Measurements from ENCODE around the gene MEGF8.

MEGF8 gene

GRCh38 chr19:42287827-42288107, 37.7 kb upstream of the MEGF8 start:
- TF ChIP-seq CTCF (IDR thresholded peaks at IDR 0.05), result no peak
- H3K27ac ChIP-seq, result no peak overlapping the region
- no peak for DNase-seq (ENCODE audit: low spot score)
- no peak overlapping the region for H3K4me3 ChIP-seq

- no peak overlapping the region for H3K4me3 ChIP-seq
- H3K27ac ChIP-seq, result no peak overlapping the region
- no peak for TF ChIP-seq CTCF (IDR thresholded peaks at IDR 0.05)
- DNase-seq (ENCODE audit: low spot score), result no peak
Measured at GRCh38 chr19:42288387-42288786, 37.0 kb upstream of the MEGF8 start.

- H3K4me3 ChIP-seq, result no peak overlapping the region
- no peak overlapping the region for H3K27ac ChIP-seq
- no peak for TF ChIP-seq CTCF (IDR thresholded peaks at IDR 0.05)
- DNase-seq (ENCODE audit: low spot score), result no peak
Measured at GRCh38 chr19:42288881-42289555, 36.4 kb upstream of the MEGF8 start.

GRCh38 chr19:42289556-42290041, 35.8 kb upstream of the MEGF8 start:
- Histone ChIP-seq H3K4me3 (no peak overlapping the region), H3K27ac (no peak overlapping the region)
- no peak for DNase-seq (ENCODE audit: low spot score)
- no peak for TF ChIP-seq CTCF (IDR thresholded peaks at IDR 0.05)

DNA sequence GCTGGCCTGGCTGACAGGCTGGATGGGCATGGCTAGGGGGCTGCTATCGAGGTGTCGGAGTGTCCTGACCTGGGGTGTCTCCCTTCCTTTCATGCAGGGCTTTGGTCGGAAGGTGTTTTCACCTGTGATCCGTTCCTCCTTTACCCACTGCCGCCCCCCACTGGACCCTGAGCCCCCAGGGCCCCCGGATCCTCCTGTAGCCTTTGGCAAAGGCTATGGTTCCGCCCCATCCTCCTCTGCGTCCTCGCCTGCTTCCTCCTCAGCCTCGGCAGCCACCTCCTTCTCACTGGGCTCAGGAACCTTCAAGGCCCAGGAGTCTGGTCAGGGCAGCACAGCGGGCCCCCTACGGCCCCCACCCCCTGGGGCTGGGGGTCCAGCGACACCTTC, 35.3 kb upstream of the MEGF8 start:
- no peak overlapping the region for H3K27ac ChIP-seq
- no peak overlapping the region for H3K4me3 ChIP-seq
- no peak for DNase-seq (ENCODE audit: low spot score)
- TF ChIP-seq CTCF (IDR thresholded peaks at IDR 0.05), result no peak

DNA sequence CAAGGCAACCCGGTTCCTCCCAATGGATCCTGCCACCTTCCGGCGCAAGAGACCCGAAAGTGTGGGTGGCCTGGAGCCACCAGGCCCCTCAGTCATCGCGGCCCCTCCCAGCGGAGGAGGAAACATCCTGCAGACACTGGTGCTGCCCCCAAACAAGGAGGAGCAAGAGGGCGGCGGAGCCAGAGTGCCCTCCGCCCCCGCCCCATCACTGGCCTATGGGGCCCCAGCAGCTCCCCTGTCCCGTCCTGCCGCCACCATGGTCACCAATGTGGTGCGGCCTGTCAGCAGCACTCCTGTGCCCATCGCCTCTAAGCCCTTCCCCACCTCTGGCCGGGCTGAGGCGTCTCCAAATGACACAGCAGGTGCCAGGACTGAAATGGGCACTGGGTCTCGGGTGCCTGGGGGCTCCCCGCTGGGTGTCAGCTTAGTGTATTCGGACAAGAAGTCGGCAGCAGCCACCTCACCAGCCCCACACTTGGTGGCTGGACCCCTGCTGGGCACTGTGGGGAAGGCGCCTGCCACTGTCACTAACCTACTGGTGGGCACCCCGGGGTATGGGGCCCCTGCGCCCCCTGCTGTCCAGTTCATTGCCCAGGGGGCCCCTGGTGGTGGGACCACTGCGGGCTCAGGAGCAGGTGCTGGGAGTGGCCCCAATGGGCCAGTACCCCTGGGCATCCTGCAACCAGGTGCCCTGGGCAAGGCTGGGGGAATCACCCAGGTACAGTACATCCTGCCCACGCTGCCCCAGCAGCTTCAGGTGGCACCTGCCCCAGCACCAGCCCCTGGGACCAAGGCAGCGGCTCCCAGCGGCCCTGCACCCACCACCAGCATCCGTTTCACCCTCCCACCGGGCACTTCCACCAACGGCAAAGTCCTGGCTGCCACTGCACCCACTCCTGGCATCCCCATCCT, 34.7 kb upstream of the MEGF8 start:
- no peak overlapping the region for H3K4me3 ChIP-seq
- TF ChIP-seq CTCF (IDR thresholded peaks at IDR 0.05), result no peak

DNA sequence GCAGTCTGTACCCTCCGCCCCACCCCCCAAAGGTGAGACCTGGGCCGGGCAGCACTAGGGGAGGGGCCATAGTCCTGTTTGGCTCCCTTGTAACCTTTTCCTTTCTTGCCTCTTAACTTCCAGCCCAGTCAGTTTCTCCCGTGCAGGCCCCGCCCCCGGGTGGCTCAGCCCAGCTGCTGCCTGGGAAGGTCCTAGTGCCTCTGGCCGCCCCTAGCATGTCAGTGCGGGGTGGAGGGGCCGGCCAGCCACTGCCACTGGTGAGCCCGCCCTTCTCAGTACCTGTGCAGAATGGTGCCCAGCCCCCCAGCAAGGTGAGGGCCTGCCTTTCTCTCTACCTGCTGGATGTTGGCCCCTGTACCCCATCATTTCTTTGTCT, 34.0 kb upstream of the MEGF8 start:
- no peak for TF ChIP-seq CTCF (IDR thresholded peaks at IDR 0.05)
- no peak for DNase-seq (ENCODE audit: low spot score)

More for the DNA sequence above, 34.7 kb upstream of the MEGF8 start:
- DNase-seq (ENCODE audit: low spot score), result no peak
- H3K27ac ChIP-seq, result no peak overlapping the region

More for the DNA sequence above, 34.0 kb upstream of the MEGF8 start:
- H3K27ac ChIP-seq, result no peak overlapping the region
- no peak overlapping the region for H3K4me3 ChIP-seq
